Sigmoid colon (tissue), 4 donors: Measurements from ENCODE around the gene SUGCT.

Experiments
- EP300 ChIP-seq, 4 donors: sonication (generic); formaldehyde crosslinking; IDR thresholded peaks; one replicate each; pipeline ENCODE4 v1.6.1; 2017; ENCODE audit warnings: antibody characterized with exemption in 4 of 4
- POLR2A ChIP-seq, 2 donors: fragments of 450-650 bp; IDR thresholded peaks; one replicate each; pipeline ENCODE4 v1.6.1; 2016; ENCODE audit warnings: antibody characterized with exemption in 2 of 2, mild to moderate bottlenecking in 2 of 2, moderate library complexity in 2 of 2
- TF ChIP-seq, protein P1 (sequence below), 4 experiments: fragments of 450-650 bp in 3 of 4; fragments of 200-600 bp in 1 of 4; IDR thresholded peaks; one replicate each; pipeline ENCODE4 v1.5.1; 2016 to 2019; ENCODE audit warnings: antibody characterized with exemption in 4 of 4, mild to moderate bottlenecking in 3 of 4, moderate library complexity in 2 of 4

GRCh38 chr7:40706829-40707228 is 572.0 kb downstream of the SUGCT start:
- TF ChIP-seq, protein P1, sequence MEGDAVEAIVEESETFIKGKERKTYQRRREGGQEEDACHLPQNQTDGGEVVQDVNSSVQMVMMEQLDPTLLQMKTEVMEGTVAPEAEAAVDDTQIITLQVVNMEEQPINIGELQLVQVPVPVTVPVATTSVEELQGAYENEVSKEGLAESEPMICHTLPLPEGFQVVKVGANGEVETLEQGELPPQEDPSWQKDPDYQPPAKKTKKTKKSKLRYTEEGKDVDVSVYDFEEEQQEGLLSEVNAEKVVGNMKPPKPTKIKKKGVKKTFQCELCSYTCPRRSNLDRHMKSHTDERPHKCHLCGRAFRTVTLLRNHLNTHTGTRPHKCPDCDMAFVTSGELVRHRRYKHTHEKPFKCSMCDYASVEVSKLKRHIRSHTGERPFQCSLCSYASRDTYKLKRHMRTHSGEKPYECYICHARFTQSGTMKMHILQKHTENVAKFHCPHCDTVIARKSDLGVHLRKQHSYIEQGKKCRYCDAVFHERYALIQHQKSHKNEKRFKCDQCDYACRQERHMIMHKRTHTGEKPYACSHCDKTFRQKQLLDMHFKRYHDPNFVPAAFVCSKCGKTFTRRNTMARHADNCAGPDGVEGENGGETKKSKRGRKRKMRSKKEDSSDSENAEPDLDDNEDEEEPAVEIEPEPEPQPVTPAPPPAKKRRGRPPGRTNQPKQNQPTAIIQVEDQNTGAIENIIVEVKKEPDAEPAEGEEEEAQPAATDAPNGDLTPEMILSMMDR (IDR thresholded peaks at IDR 0.05), result no peak
- TF ChIP-seq POLR2A (IDR thresholded peaks at IDR 0.05) (no peak), EP300 (IDR thresholded peaks at IDR 0.05) (no peak)
